Activated T-helper 1 cell treated with Interleukin-2 at 50 U/mL for 16 hours (primary cell): ENCODE measurements around the gene ITFG1.
A peak's percentile ranks its signal among the peaks of the same experiment; 100 is the strongest.

Experiments
- DNase-seq: peaks from one replicate; pipeline ENCODE4 v3.0.0-alpha.2; 2020; ENCODE audit warnings: low read depth

ITFG1 gene

GRCh38 chr16:47460711-47461597, at the start of gene ITFG1, which contains the start of gene PHKB:
Gene ITFG1 (minus strand): TSS chr16:47461063. CDS start chr16:47461045, 18 bp downstream.
Gene PHKB (plus strand): TSS chr16:47461331. CDS start chr16:47461351, 20 bp downstream.
- DNase-seq = peak; percentile 94

DNA sequence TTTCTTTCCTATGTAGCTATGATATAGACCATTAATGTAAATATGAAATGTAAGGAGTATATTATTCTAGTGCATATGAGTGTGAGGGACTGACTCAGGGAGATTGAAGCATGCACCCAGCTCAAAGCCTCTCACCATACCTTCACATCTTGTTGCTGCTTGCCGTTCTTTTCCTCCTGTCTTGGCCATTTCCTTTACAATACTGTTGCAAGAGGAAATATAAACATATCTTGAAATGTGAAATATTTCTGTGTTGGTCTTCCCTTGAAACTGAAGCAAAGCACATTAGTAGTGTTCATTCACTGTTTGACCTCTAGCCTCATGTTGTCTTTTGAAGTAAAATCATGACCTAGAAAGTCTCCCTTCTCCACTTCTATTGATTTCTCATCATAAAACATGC, 46.8 kb upstream of the ITFG1 start:
- no peak for DNase-seq

DNA sequence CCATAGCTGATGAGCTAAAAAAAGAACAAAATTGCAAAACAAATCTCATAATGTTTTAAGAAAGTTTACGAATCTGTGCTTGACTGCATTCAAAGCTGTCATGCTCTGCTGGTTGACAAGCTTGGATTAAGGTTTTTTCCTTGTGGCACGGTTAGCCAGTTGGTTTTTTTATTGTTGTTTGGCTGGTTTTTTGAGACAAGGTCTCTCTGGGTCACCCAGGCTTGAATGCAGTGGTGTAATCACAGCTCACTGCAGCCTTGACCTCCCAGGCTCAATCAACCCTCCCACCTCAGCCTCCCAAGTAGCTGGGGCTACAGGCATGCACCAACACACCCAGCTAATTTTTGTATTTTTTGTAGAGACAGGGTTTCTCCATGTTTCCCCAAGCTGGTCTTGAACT, 45.9 kb upstream of the ITFG1 start:
- no peak for DNase-seq

DNA sequence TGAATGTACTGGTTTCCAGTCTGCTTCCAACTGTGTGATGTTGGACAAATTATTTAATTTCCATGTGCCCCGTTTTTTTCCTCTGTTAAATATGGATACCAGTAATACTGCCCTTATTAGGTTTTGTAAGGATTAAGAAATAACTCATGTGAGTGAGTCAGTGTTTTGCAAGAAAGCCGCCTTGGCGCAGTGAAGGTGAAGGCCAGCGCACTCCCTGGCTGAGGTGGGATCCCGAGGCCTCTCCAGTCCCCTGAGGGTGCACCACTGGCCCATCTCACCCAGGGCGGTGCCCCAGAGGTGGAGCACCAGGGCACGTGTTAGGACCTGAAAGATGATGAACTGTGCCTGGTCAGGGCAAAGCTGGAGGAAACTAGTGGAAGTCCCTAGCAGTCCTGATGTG, 43.7 kb upstream of the ITFG1 start:
- DNase-seq = no peak

DNA sequence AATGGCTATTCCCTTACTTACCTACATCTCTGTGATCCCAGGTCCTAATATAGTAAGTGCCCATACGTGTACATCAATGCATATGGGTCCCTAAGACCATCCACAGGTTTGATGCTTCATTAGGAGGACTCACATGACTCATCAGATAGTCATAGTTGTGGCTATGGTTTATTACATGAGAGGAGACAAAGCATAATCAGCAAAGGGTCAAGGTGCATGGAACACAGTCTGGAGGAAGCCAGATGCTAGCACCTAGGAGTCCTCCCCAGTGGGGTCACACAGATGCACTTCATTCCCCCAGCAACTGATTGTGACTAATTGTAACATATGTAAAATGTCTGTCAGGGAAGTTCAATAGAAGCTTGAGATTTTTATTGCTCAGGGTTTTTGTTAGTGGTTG, 43.1 kb upstream of the ITFG1 start:
- DNase-seq = no peak

DNA sequence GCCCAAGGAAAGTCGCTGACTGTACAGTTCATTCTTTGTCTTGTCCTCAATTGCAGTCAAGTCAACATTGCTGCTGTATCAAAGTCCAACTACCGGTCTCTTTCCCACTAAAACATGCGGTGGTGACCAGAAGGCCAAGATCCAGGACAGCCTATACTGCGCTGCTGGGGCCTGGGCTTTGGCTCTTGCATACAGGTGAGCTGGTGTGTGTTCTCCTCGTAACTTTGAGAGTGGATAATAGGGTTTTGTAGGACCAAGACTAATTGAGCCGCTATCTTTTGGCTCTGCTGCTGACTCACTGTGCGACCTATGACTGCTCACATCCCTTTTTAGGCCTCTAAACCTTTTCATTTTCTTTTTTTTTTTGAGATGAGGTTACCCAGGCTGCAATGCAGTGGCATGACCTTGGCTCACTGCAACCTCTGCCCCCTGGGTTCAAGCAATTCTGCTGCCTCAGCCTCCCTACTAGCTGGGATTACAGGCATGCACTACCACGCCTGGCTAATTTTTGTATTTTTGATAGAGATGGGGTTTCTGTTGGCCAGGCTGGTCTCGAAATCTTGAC, 38.9 kb upstream of the ITFG1 start:
- no peak for DNase-seq

GRCh38 chr16:47499080-47499699, 38.3 kb upstream of the ITFG1 start:
- no peak for DNase-seq

- no peak for DNase-seq
Observed at GRCh38 chr16:47493381-47494337, 32.8 kb upstream of the ITFG1 start.

DNA sequence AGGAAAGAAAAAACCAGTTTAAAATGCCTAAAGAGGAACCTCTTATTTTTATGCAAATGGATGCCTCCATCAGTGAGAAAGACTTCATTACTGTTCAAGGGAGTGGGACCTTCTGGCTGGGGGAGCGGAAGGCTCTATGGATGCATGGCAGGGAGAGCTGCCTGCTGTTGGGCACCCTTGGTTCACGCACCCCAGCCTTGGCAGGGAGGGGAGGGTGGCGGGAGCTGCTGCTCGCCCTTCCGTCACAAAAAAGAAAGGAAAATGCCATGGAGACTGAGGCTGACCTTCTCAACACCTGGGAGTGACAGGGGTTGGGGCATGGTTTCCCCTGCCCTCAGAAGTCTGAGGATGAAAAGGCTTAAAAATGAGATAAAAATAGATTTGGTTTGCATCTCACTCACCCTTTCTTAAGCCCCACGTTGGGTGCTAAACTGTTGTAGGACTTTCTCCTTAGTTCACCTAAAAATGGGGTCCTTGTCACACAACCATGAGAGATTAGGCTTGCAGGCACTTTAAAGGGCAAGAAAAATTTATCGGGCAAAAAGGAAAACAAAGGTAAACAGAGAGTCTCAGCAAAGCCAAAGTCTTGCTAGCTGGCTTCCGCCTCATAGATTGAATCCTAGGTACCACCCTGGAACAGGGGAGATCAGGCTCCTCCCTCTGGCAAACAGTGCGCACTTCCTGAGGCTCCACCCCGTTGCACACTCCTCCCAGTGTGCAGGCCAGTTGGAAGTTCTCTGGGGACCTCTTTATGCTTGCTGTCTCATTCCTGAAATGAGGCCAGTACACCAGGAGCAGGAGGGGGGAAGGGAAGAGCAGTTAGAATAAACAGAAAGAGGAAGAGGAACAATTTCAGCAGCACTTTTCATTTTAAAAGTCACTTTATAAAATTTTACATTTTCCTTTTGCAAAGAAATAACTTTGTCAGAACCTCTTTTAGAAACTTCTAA, 31.8 kb upstream of the ITFG1 start:
- no peak for DNase-seq

DNA sequence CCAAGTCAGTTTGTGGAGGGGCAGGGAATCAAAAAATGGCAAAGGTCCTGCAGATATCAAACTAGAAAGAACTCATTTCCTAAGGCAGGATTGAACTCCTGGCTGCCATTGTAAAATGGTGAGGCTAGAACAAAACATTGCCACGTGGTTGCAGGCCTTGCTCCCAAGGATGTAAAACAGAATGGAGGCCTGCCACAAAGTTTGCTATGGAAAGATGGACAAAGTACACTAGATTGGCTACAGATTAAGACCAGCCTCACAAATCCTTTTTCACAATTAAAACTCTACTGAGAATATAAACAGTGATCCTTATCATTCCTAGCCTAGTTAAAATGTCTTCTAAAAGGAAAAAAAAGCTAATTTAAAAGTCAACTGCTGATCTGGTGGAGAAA, 31.2 kb upstream of the ITFG1 start:
- no peak for DNase-seq

DNA sequence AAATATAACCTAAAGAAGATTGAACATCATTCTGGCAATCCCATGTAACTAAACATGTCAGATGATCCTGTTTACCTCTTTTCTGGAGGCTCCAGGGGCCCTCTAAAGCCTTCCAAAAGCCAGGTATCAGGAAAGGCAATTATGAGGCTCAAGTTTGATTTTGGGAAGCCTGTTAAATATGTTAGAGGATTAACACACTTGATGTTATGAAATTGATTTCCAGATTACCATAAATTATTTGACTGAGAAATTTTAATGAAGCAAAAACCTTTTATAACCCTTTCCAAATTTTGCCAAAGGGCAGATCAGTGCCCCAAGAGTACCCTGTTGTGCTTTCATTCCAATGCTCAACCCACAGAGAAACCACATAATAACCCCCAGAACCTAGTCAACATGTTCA, 29.6 kb upstream of the ITFG1 start:
- no peak for DNase-seq

DNA sequence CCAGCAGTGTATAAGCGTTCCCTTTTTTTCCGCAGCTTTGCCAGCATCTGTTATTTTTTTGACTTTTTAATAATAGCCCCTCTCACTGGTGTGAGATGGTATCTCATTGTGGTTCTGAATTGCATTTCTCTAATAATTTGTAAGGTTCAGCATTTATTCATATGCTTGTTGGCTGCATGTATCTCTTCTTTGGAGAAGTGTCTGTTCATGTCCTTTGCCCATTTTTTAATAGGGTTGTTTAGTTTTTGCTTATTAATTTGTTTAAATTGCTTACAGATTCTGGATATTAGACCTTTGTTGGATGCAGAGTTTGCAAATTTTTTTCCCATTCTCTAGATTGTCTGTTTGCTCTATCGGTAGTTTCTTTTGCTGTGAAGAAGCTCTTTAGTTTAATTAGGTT, 27.2 kb upstream of the ITFG1 start:
- DNase-seq = no peak

GRCh38 chr16:47486856-47487255, 26.0 kb upstream of the ITFG1 start:
- no peak for DNase-seq

GRCh38 chr16:47483616-47484015, 22.8 kb upstream of the ITFG1 start:
- DNase-seq = no peak

DNA sequence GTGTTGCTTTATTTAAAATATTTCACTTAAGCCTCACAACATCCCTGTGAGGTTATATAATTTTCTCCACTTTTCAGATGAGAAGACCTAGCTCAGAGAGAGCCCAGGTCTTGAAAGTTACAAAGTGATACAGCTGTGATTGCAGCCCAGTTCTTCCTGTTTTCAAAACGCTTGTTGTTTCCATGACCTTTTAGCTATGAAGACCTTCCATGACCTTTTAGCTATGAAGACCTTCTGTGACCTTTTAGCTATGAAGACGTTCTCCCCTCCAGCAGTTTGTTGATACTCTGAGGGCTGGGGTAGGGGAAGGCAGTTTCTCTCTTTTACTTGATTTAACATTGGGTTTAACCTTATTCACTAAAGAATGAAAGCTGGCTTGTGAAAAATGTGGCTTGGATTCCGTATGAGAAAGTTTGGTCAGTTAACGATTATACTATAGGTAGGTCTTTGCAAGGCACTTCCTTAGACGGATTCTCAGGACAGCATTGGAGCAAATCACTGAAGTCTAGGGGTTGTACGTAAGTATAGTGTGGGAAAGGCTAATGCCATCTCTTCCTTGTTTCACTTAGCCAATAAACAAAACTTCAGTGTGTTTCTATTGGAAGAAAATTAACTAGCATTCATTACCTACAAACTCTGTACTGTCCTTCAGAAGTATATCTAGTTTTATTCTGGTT, 21.0 kb upstream of the ITFG1 start:
- no peak for DNase-seq

GRCh38 chr16:47480410-47480809, 19.5 kb upstream of the ITFG1 start:
- DNase-seq = no peak

GRCh38 chr16:47477679-47478078, 16.8 kb upstream of the ITFG1 start:
- no peak for DNase-seq

DNA sequence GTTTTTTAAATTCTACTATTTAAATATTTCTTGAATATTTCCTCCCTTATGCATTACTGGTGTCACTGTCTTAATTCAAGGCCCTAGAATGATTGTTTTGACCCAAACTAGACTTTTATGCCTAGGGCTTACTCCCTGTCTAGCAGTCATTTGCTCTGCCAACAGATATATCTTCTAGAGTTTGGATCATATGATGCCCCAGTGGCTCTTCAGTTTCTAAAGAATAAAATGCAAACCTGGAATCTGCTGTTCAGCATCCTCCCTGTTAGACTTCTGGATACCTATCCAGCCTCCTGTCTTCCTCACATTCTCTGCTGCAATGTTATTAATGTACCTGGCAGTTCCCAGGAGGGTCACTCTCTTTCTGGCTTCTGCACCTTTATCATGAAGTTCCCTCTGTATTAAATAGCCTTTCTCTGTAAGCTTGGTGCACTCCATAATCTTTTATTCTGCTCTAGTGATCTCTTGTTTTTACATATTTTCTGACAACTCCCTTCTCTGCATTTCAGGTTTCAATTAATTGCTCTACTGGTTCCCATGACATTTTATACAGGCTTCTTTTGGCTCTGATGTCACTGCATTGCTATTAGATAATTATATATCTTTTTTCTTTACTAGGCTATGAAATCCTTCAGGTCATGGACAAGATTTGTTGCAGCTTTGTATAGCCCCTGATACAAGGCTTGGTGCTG, 15.9 kb upstream of the ITFG1 start:
- DNase-seq = no peak

- no peak for DNase-seq
Observed at GRCh38 chr16:47475786-47476185, 14.9 kb upstream of the ITFG1 start.

- DNase-seq = no peak
Observed at GRCh38 chr16:47473792-47474191, 12.9 kb upstream of the ITFG1 start.
